Heart left ventricle (tissue), 13 donors: ENCODE measurements around the gene TMEM204.

Experiments used
- CTCF ChIP-seq, 12 donors: fragments of 200-600 bp; sonication (generic) in 4 of 12; IDR thresholded peaks; one replicate each; pipeline versions ENCODE4 v1.5.0 to v1.8.0; 2018 to 2022; ENCODE audit warnings: antibody characterized with exemption in 12 of 12, mild to moderate bottlenecking in 5 of 12
- POLR2A ChIP-seq, 2 donors: fragments of 450-650 bp; IDR thresholded peaks; one replicate each; pipeline ENCODE4 v1.6.1; 2017; ENCODE audit warnings: antibody characterized with exemption in 2 of 2, mild to moderate bottlenecking in 2 of 2, moderate library complexity in 2 of 2
- donor health status: ischemic (EF 13 %, LVEDD 7.1; RV severe dilation, severe dysfunction).
- donor health status: DM: no; HTN: yes; CAD: no.
- donor health status: DM: no; HTN: no; CAD: no.
- donor health status: ischemic (EF 25% LVEDD 6.9; RV normal size, moderate dysfunction).
- donor health status: ischemic (EF 25% LVEDD 5.7; RV mildly dilated, moderate dysfunction).
- donor health status: ischemic (EF 35%, LVEDD 5.7; RV mildly dilated, moderate dysfunction).
- donor health status: nonischemic (EF 11% LVEDD 7.7; RV severe dilation, severe dysfunction).
- donor health status: DM: yes; HTN: yes; CAD: no.
- donor health status: PGD.
- donor health status: ischemic (EF 29% LVEDD 5.4; RV normal size, mild dysfunction).
- donor health status: nonischemic (EF 23%, LVEDD 6.1; RV moderate dilation, normal function).

- TF ChIP-seq POLR2A (IDR thresholded peaks at IDR 0.05) (no peak), CTCF (IDR thresholded peaks at IDR 0.05) (no peak)
Measured at GRCh38 chr16:1510272-1510671, 23.2 kb upstream of the TMEM204 start.
